Stomach (tissue), 9 donors: Measurements from ENCODE around the gene DEPP1. TPM values are rescaled to one million over a fixed set of nuclear protein-coding genes. Genes with fewer than 3 reads are reported as not detected.
A peak's percentile ranks its signal among the peaks of the same experiment; 100 is the strongest.

ENCODE experiments used
- DNase-seq, 2 donors: peaks; one replicate each; pipeline versions ENCODE4 v3.0.0 to v3.0.0-alpha.2; 2013 to 2019
- H3K27ac ChIP-seq, 5 donors: fragments of 200-600 bp in 4 of 5; sonication (generic) in 4 of 5; one replicate each; pipeline ENCODE4 v1.5.1; 2013 to 2019; ENCODE audit warnings: mild to moderate bottlenecking in 1 of 5, moderate library complexity in 1 of 5
- H3K27me3 ChIP-seq, 3 donors: fragments of 200-600 bp; sonication (generic); one replicate each; pipeline ENCODE4 v1.5.1; 2017 to 2019; ENCODE audit warnings: mixed run types in 1 of 3
- H3K36me3 ChIP-seq, 4 donors: fragments of 200-600 bp; sonication (generic); 1 replicate in 3 of 4; 2 replicates in 1 of 4; pipeline ENCODE4 v1.5.1; 2016 to 2019
- H3K4me1 ChIP-seq, 4 donors: fragments of 200-600 bp; sonication (generic); one replicate each; pipeline ENCODE4 v1.5.1; 2016 to 2019
- H3K4me3 ChIP-seq, 4 donors: fragments of 200-600 bp; sonication (generic) in 3 of 4; one replicate each; pipeline ENCODE4 v1.5.1; 2016 to 2019; ENCODE audit warnings: mild to moderate bottlenecking in 1 of 4
- H3K9me3 ChIP-seq, 4 donors: fragments of 200-600 bp; sonication (generic); one replicate each; pipeline ENCODE4 v1.5.1; 2016 to 2019
- CTCF ChIP-seq, 7 experiments: fragments of 450-650 bp in 4 of 7; fragments of 200-600 bp in 3 of 7; sonication (generic) in 3 of 7; IDR thresholded peaks; one replicate each; pipeline ENCODE4 v1.5.1; 2016 to 2019; ENCODE audit warnings: antibody characterized with exemption in 7 of 7, control low read depth in 2 of 7, mild to moderate bottlenecking in 1 of 7
- EP300 ChIP-seq: sonication (generic); formaldehyde crosslinking; IDR thresholded peaks from one replicate; pipeline ENCODE4 v1.6.1; 2017; ENCODE audit warnings: antibody characterized with exemption
- POLR2A ChIP-seq, 4 donors: fragments of 450-650 bp; IDR thresholded peaks; one replicate each; pipeline ENCODE4 v1.6.1; 2016; ENCODE audit warnings: antibody characterized with exemption in 4 of 4, control low read depth in 2 of 4, mild to moderate bottlenecking in 1 of 4, moderate library complexity in 1 of 4
- POLR2AphosphoS5 ChIP-seq, 3 donors: sonication (generic); formaldehyde crosslinking; IDR thresholded peaks; one replicate each; pipeline ENCODE4 v1.6.1; 2016; ENCODE audit warnings: antibody characterized with exemption in 3 of 3
- WGBS, 5 donors: extraction: QIAGEN DNeasy Blood & Tissue Kit in 3 of 5; methylation state at CpG; one replicate each; pipeline versions ENCODE4 v1.1.5 to v1.1.7; 2013 to 2018; 5-methylcytosine and 5-hydroxymethylcytosine counted together
- intact Hi-C: fragments of 100-400 bp; cut with DNase I; formaldehyde crosslinking; loops from one replicate; pipeline ENCODE4 v1.15.1; 2023; ENCODE audit warnings: low total_unique reads
- polyA plus RNA-seq, 3 donors: library from polyadenylated mRNA; stranded (reverse); fragments of 200-250 nt; gene quantifications; one replicate each; pipeline ENCODE4 v1.2.3, GENCODE V29; 2013
- total RNA-seq, 5 donors: library from RNA; depleted of rRNA; stranded (reverse); fragments of >200 nt; gene quantifications; one replicate each; pipeline versions ENCODE4 v1.1.0 to v1.2.3, GENCODE V29; 2014 to 2016
- donor health status: healthy with polysubstance abuse.
- donor health status: Bipolar disorder and iron deficiency.
- donor health status: healthy.

Gene DEPP1
- total and polyA plus RNA-seq, 8 donors: 9.8 to 72.9 (median 31.5) TPM

DNA sequence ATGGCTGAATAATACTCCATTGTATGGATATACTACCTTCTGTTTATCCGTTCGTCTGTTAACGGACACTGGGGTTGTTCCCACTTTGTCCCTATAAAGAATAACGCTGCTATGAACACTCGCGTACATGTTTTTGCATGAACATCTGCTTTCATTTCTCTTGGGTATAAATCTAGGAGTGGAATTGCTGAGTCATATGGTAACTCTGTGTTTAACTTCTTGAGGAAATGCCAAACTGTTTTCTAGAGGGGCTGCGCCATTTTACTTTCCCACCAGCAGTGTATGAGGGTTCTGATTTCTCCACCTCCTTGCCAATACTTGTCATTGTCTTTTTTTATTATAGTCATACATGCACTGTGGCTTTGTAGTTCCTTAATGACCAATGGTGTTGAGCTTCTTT is 39.7 kb downstream of the DEPP1 start:
- Histone ChIP-seq H3K36me3 (no peaks in the 10 kb centered on the region), H3K27me3 (no peaks in the 10 kb centered on the region), H3K4me3 (no peak overlapping the region), H3K4me1 (peaks cover 0 to 19% (median 12%) of the 10 kb centered on the region in 4 donors), H3K9me3 (peaks cover 0 to under 1% (median 0%) of the 10 kb centered on the region in 4 donors), H3K27ac (no peak overlapping the region)
- DNase-seq: no peak
- no peak for TF ChIP-seq POLR2A (IDR thresholded peaks at IDR 0.05)
- no peak for TF ChIP-seq CTCF (IDR thresholded peaks at IDR 0.05)
- no peak for TF ChIP-seq EP300
- TF ChIP-seq POLR2AphosphoS5 (IDR thresholded peaks at IDR 0.05): no peak
- intact Hi-C loops: no loop called here
- WGBS, 5 donors: 86 to 93% (median 91%) methylated on average over 7 of the region's 7 CpGs

- TF ChIP-seq CTCF (IDR thresholded peaks at IDR 0.05) (no peak), POLR2A (IDR thresholded peaks at IDR 0.05) (no peak), EP300 (no peak), POLR2AphosphoS5 (IDR thresholded peaks at IDR 0.05) (no peak)
- H3K27me3 ChIP-seq: no peaks in the 10 kb centered on the region
- H3K36me3 ChIP-seq: no peaks in the 10 kb centered on the region
- no peak overlapping the region for H3K4me3 ChIP-seq
- no peaks in the 10 kb centered on the region for H3K9me3 ChIP-seq
- WGBS, 5 donors: 81 to 88% (median 86%) methylated on average over 9 of the region's 9 CpGs
- no peak for DNase-seq
- intact Hi-C loops: no loop called here
- no peak overlapping the region for H3K27ac ChIP-seq
- peaks cover 7 to 27% (median 21%) of the 10 kb centered on the region in 4 donors for H3K4me1 ChIP-seq
Measured at GRCh38 chr10:44937196-44938005, 41.2 kb downstream of the DEPP1 start.

DNA sequence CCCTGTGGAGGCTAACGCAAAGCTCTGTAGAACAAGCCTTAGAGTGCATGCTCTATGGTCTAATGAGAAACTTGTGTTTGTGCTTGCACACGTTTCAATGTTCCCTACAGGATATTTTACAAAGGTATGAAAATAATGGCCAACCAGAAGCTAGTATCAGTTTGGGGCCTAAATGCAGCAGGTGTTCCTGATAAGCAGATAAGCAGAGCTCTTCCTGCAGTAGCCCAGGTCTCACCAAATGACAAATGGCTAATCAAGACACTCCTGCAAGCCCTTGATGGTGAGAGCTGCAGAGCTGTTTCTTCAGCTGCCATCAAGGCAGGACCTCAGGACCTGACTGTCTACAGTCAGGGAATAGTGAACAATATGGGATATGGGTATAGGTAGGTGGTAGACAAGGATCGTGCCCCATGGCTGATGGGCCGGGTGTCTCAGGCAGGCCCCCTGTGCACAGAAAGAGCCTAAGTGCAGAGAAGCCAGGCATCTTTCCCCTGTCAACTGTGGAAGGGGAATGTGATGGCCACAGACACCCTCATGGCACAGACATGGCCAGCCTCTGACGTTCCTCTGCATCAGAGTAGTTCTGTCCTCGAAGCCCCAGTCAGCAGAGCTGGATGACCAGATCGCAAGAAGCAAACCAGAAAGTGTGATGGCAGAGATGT is 42.2 kb downstream of the DEPP1 start:
- Histone ChIP-seq H3K4me3 (no peak overlapping the region), H3K27ac (peak overlapping the region in 2 of 5 donors; percentile 16 to 22), H3K36me3 (no peaks in the 10 kb centered on the region), H3K27me3 (no peaks in the 10 kb centered on the region), H3K4me1 (peaks cover 11 to 29% (median 21%) of the 10 kb centered on the region in 4 donors), H3K9me3 (no peaks in the 10 kb centered on the region)
- TF ChIP-seq EP300 (no peak), POLR2AphosphoS5 (IDR thresholded peaks at IDR 0.05) (no peak), POLR2A (IDR thresholded peaks at IDR 0.05) (no peak)
- 76 to 88% (median 85%) methylated on average over 7 of the region's 7 CpGs for WGBS, 5 donors
- intact Hi-C loops: no loop called here
- no peak for DNase-seq

- intact Hi-C loops: no loop called here
- no peak overlapping the region for H3K4me3 ChIP-seq
- no peaks in the 10 kb centered on the region for H3K36me3 ChIP-seq
Measured at GRCh38 chr10:44935966-44936295, 42.7 kb downstream of the DEPP1 start.

More at GRCh38 chr10:44935966-44936295, 42.7 kb downstream of the DEPP1 start:
- Histone ChIP-seq H3K4me1 (peaks cover 11 to 29% (median 21%) of the 10 kb centered on the region in 4 donors), H3K27ac (peak overlapping the region in 2 of 5 donors; percentile 16 to 22), H3K27me3 (no peaks in the 10 kb centered on the region), H3K9me3 (no peaks in the 10 kb centered on the region)
- DNase-seq: no peak
- WGBS, 5 donors: 41 to 58% (median 47%) methylated on average over 3 of the region's 3 CpGs
- no peak for TF ChIP-seq CTCF (IDR thresholded peaks at IDR 0.05)
- no peak for TF ChIP-seq POLR2A (IDR thresholded peaks at IDR 0.05)
